Measurements from ENCODE around the gene CHCHD2. TPM values are rescaled to one million over a fixed set of nuclear protein-coding genes. Genes with fewer than 3 reads are reported as not detected.

The CHCHD2 gene
- total and polyA plus RNA-seq, 2 of the 8 experiments (the other 6 are each of a cell fraction or from before 2014, with no cell fraction given) = 112 to 300 TPM

- H2AFZ ChIP-seq (ENCODE audit: low read length) = no peak overlapping the region
- H3K27ac ChIP-seq (ENCODE audit: low read depth, low read length) = no peak overlapping the region
- no peak overlapping the region for H3K23ac ChIP-seq (ENCODE audit: insufficient read length)
- WGBS, 2 experiments (ENCODE audit: extremely low coverage in 1 of 2, insufficient coverage in 1 of 2, insufficient read length in 1 of 2, insufficient replicate concordance in 2 of 2, low coverage in 1 of 2, low lambda C conversion rate in 2 of 2, missing lambda C conversion rate in 1 of 2) = 91% methylated on average over 13 of the region's 13 CpGs; no CpG with 5 or more reads in 1 of the 2 experiments
- no peaks in the 10 kb centered on the region for H3K23me2 ChIP-seq (ENCODE audit: low read depth, low read length)
- H2BK120ac ChIP-seq (replicated peaks; ENCODE audit: low read depth, low read length) = no peak overlapping the region
- H3K4me2 ChIP-seq (ENCODE audit: insufficient read depth in 1 of 2, low read depth in 2 of 2, low read length in 2 of 2) = no peak overlapping the region
- H4K20me1 ChIP-seq (replicated peaks in 1 of 2; ENCODE audit: control insufficient read depth in 1 of 2, insufficient read depth in 2 of 2, low read length in 2 of 2) = peaks cover 0 to 2% of the 10 kb centered on the region in 2 experiments
- no peak overlapping the region for H4K8ac ChIP-seq (ENCODE audit: extremely low read depth, insufficient read depth, low read length)
- DNase-seq (ENCODE audit: low read depth in 1 of 2, low spot score in 2 of 2) = no peak
- H4K5ac ChIP-seq (ENCODE audit: insufficient read length, low read depth, low read length) = no peak overlapping the region
- H3K14ac ChIP-seq (ENCODE audit: insufficient read length) = no peak overlapping the region
- H3K18ac ChIP-seq (ENCODE audit: extremely low read depth, low read length) = no peak overlapping the region
- no peak overlapping the region for H2BK15ac ChIP-seq (ENCODE audit: low read length)
- no peak overlapping the region for H3K56ac ChIP-seq (replicated peaks; ENCODE audit: insufficient read length, low read depth, low read length)
- no peaks in the 10 kb centered on the region for H3K79me2 ChIP-seq (ENCODE audit: control insufficient read depth in 1 of 2, insufficient read depth in 2 of 2, low read length in 2 of 2)
- no peak overlapping the region for H2BK20ac ChIP-seq (ENCODE audit: low read length)
- no peak overlapping the region for H3K9ac ChIP-seq (replicated peaks in 1 of 4; ENCODE audit: extremely low read depth in 1 of 4, low read depth in 3 of 4, low read length in 3 of 4)
- POLR2A ChIA-PET (ENCODE audit: partially characterized antibody) = interaction anchor here (0.6 to 3.6 kb wide), 7 partner anchors 9 to 74 kb away, joined by 3 to 18 read pairs (median 5); partner anchors contain the start of gene PHKG1
- H2BK12ac ChIP-seq (ENCODE audit: low read depth, low read length) = no peak overlapping the region
- no peak overlapping the region for H2AK5ac ChIP-seq (ENCODE audit: low read depth, low read length)
- no peak overlapping the region for H4K91ac ChIP-seq (replicated peaks; ENCODE audit: insufficient read length, low read length)
- H2BK5ac ChIP-seq (ENCODE audit: low read depth, low read length) = no peak overlapping the region
- H3K27me3 ChIP-seq (replicated peaks in 1 of 4; ENCODE audit: control insufficient read depth in 3 of 4, extremely low read depth in 1 of 4, insufficient read depth in 3 of 4, low read length in 3 of 4) = no peaks in the 10 kb centered on the region
- no peak overlapping the region for H3K4ac ChIP-seq (replicated peaks; ENCODE audit: insufficient read length, low read depth, low read length)
- CTCF ChIA-PET (ENCODE audit: partially characterized antibody) = interaction anchor here (0.6 to 1.6 kb wide), 4 partner anchors 9 to 444 kb away, joined by 3 to 5 read pairs (median 4); partner anchors contain the start of gene PHKG1
- H3K4me3 ChIP-seq (ENCODE audit: extremely low read depth in 1 of 4, insufficient read depth in 2 of 4, low read depth in 3 of 4, low read length in 4 of 4) = no peak overlapping the region
- no peaks in the 10 kb centered on the region for H3K79me1 ChIP-seq (ENCODE audit: low read depth, low read length)
- no peaks in the 10 kb centered on the region for H3K9me3 ChIP-seq (ENCODE audit: insufficient read depth in 2 of 2, low read depth in 1 of 2, low read length in 1 of 2)
- H3K4me1 ChIP-seq (replicated peaks in 1 of 4; ENCODE audit: control insufficient read depth in 3 of 4, insufficient read depth in 4 of 4, low read length in 3 of 4) = no peaks in the 10 kb centered on the region; a peak in 2 of 7 replicates
- FAIRE-seq = no peak
- peaks cover 0 to 17% (median 5%) of the 10 kb centered on the region in 4 experiments; a peak in 6 of 8 replicates for H3K36me3 ChIP-seq (ENCODE audit: control insufficient read depth in 2 of 4, insufficient read depth in 4 of 4, low read length in 3 of 4)
- TF ChIP-seq RAD21 (IDR thresholded peaks at IDR 0.05 in 1 of 2, conservative IDR thresholded peaks at IDR 0.05 in 1 of 2; ENCODE audit: low read depth in 2 of 2, low read length in 2 of 2) = no peak
- no peak for TF ChIP-seq POLR2A (IDR thresholded peaks at IDR 0.05; ENCODE audit: control extremely low read depth in 1 of 2, low read depth in 2 of 2, low read length in 2 of 2)
- no peak for TF ChIP-seq CTCF (IDR thresholded peaks at IDR 0.05; ENCODE audit: control extremely low read depth in 1 of 3, insufficient read depth in 1 of 3, low read depth in 1 of 3, low read length in 3 of 3)
- no peak for TF ChIP-seq TBP (IDR thresholded peaks at IDR 0.05; ENCODE audit: low read depth, low read length)
- no peak for TF ChIP-seq KDM5A (IDR thresholded peaks at IDR 0.05; ENCODE audit: low read length)
- no peak for TF ChIP-seq E2F6 (IDR thresholded peaks at IDR 0.05)
- no peak for TF ChIP-seq NANOG (IDR thresholded peaks at IDR 0.05; ENCODE audit: insufficient read depth, low read depth, low read length, poor library complexity, severe bottlenecking)
- no peak for TF ChIP-seq ATF3 (IDR thresholded peaks at IDR 0.05; ENCODE audit: insufficient read depth, low read depth, low read length)
Observed at GRCh38 chr7:56083150-56083785, 23.0 kb downstream of the CHCHD2 start.

Data from H1 (cell line).